H1 (cell line): ENCODE measurements around the gene IQCC. TPM values are rescaled to one million over a fixed set of nuclear protein-coding genes. Genes with fewer than 3 reads are reported as not detected.

Experiments
- CTCF ChIA-PET: fragments of 300-600 bp; sonication (Branson Sonifier 250); formaldehyde crosslinking; loops from one replicate; lab custom pipeline; 2021; ENCODE audit not compliant: partially characterized antibody; lab: Charles Lee
- POLR2A ChIA-PET: fragments of 300-600 bp; sonication (Branson Sonifier 250); formaldehyde crosslinking; loops from one replicate; lab custom pipeline; 2021; ENCODE audit warnings: inconsistent platforms; ENCODE audit not compliant: partially characterized antibody; lab: Charles Lee
- DNase-seq, 2 experiments: peaks; one replicate each; pipeline versions ENCODE4 v3.0.0 to v3.0.0-alpha.2; 2010 to 2022; ENCODE audit warnings: low spot score in 2 of 2, low read depth in 1 of 2, mixed read lengths in 1 of 2
- FAIRE-seq: peaks from 2 replicates; lab custom pipeline; 2011; peaks lifted over from hg19 to GRCh38; lab: Jason Lieb, UNC
- H2AFZ ChIP-seq: 2 replicates; pipeline ENCODE4 v1.8.1; 2012; ENCODE audit warnings: low read length, inconsistent platforms
- H2AK5ac ChIP-seq: 2 replicates; pipeline ENCODE4 v1.6.1; 2013; ENCODE audit warnings: low read depth, low read length
- H2BK120ac ChIP-seq: replicated peaks from 2 replicates; pipeline ENCODE3; 2013; ENCODE audit warnings: low read depth, low read length, inconsistent platforms
- H2BK12ac ChIP-seq: 2 replicates; pipeline ENCODE4 v1.6.1; 2013; ENCODE audit warnings: low read depth, low read length
- H2BK15ac ChIP-seq: 2 replicates; pipeline ENCODE4 v1.6.1; 2013; ENCODE audit warnings: low read length
- H2BK20ac ChIP-seq: 2 replicates; pipeline ENCODE4 v1.6.1; 2013; ENCODE audit warnings: low read length
- H2BK5ac ChIP-seq: 2 replicates; pipeline ENCODE4 v1.6.1; 2013; ENCODE audit warnings: low read depth, low read length
- H3K14ac ChIP-seq: 2 replicates; pipeline ENCODE4 v1.6.1; 2013; ENCODE audit warnings: inconsistent platforms; ENCODE audit not compliant: insufficient read length
- H3K18ac ChIP-seq: 2 replicates; pipeline ENCODE4 v1.6.1; 2013; ENCODE audit warnings: low read length; ENCODE audit errors: extremely low read depth
- H3K23ac ChIP-seq: 2 replicates; pipeline ENCODE4 v1.6.1; 2013; ENCODE audit warnings: inconsistent platforms; ENCODE audit not compliant: insufficient read length
- H3K23me2 ChIP-seq: 2 replicates; pipeline ENCODE4 v1.6.1; 2013; ENCODE audit warnings: low read depth, low read length
- H3K27ac ChIP-seq: 2 replicates; pipeline ENCODE4 v1.6.1; 2011; ENCODE audit warnings: low read depth, low read length, inconsistent platforms
- H3K27me3 ChIP-seq, 4 experiments: replicated peaks in 1 of 4; 1 replicate in 1 of 4; 2 replicates in 3 of 4; pipeline versions ENCODE4 v1.6.1 to v1.8.1; 2011 to 2013; ENCODE audit warnings: low read length in 3 of 4, mild to moderate bottlenecking in 3 of 4, inconsistent platforms in 2 of 4, mixed read lengths in 2 of 4, moderate library complexity in 1 of 4; ENCODE audit not compliant: control insufficient read depth in 3 of 4, insufficient read depth in 3 of 4; ENCODE audit errors: extremely low read depth in 1 of 4
- H3K36me3 ChIP-seq, 4 experiments: 2 replicates each; pipeline versions ENCODE4 v1.6.1 to v1.8.1; 2011 to 2013; ENCODE audit warnings: mild to moderate bottlenecking in 4 of 4, low read length in 3 of 4, moderate library complexity in 2 of 4, control low read depth in 1 of 4, inconsistent platforms in 1 of 4; ENCODE audit not compliant: insufficient read depth in 4 of 4, control insufficient read depth in 2 of 4
- H3K4ac ChIP-seq: replicated peaks from 2 replicates; pipeline ENCODE3; 2013; ENCODE audit warnings: low read length, low read depth, mixed read lengths, inconsistent platforms; ENCODE audit not compliant: insufficient read length
- H3K4me1 ChIP-seq, 4 experiments: replicated peaks in 1 of 4; 1 replicate in 1 of 4; 2 replicates in 3 of 4; pipeline versions ENCODE4 v1.6.1 to v1.8.1; 2011 to 2013; ENCODE audit warnings: low read length in 3 of 4, inconsistent platforms in 2 of 4, mixed read lengths in 1 of 4; ENCODE audit not compliant: insufficient read depth in 4 of 4, control insufficient read depth in 3 of 4
- H3K4me2 ChIP-seq, 2 experiments: 2 replicates each; pipeline versions ENCODE4 v1.6.1 to v1.8.1; 2011 to 2013; ENCODE audit warnings: low read depth in 2 of 2, low read length in 2 of 2, control low read depth in 1 of 2, inconsistent platforms in 1 of 2, mild to moderate bottlenecking in 1 of 2; ENCODE audit not compliant: insufficient read depth in 1 of 2
- H3K4me3 ChIP-seq, 4 experiments: fragments of 200-600, 300-600 bp in 1 of 4; sonication (generic), shearing (Covaris generic), sonication (Bioruptor Twin) in 1 of 4; 2 replicates each; pipeline versions ENCODE4 v1.5.1 to v1.8.1; 2011 to 2016; ENCODE audit warnings: low read length in 4 of 4, low read depth in 3 of 4, control low read depth in 2 of 4, inconsistent platforms in 2 of 4, mild to moderate bottlenecking in 2 of 4, mixed read lengths in 1 of 4, moderate library complexity in 1 of 4; ENCODE audit not compliant: insufficient read depth in 2 of 4; ENCODE audit errors: extremely low read depth in 1 of 4
- H3K56ac ChIP-seq: replicated peaks from 2 replicates; pipeline ENCODE3; 2013; ENCODE audit warnings: low read depth, mild to moderate bottlenecking, mixed read lengths, low read length, inconsistent platforms; ENCODE audit not compliant: insufficient read length
- H3K79me1 ChIP-seq: 2 replicates; pipeline ENCODE4 v1.6.1; 2013; ENCODE audit warnings: low read depth, low read length, control low read depth
- H3K79me2 ChIP-seq, 2 experiments: 2 replicates each; pipeline versions ENCODE4 v1.6.1 to v1.8.1; 2012 to 2013; ENCODE audit warnings: low read length in 2 of 2, mild to moderate bottlenecking in 2 of 2, inconsistent platforms in 1 of 2; ENCODE audit not compliant: insufficient read depth in 2 of 2, control insufficient read depth in 1 of 2
- H3K9ac ChIP-seq, 4 experiments: replicated peaks in 1 of 4; 1 replicate in 1 of 4; 2 replicates in 3 of 4; pipeline versions ENCODE4 v1.6.1 to v1.8.1; 2011 to 2013; ENCODE audit warnings: low read depth in 3 of 4, low read length in 3 of 4, control low read depth in 2 of 4, mild to moderate bottlenecking in 2 of 4, moderate library complexity in 2 of 4, inconsistent platforms in 1 of 4; ENCODE audit errors: extremely low read depth in 1 of 4
- H3K9me3 ChIP-seq, 2 experiments: 2 replicates each; pipeline versions ENCODE4 v1.6.1 to v1.8.1; 2012 to 2013; ENCODE audit warnings: mild to moderate bottlenecking in 2 of 2, moderate library complexity in 2 of 2, control low read depth in 1 of 2, inconsistent platforms in 1 of 2, low read depth in 1 of 2, low read length in 1 of 2, mixed read lengths in 1 of 2; ENCODE audit not compliant: insufficient read depth in 2 of 2
- H4K20me1 ChIP-seq, 2 experiments: replicated peaks in 1 of 2; 2 replicates each; pipeline versions ENCODE3 to v1.8.1; 2011 to 2013; ENCODE audit warnings: inconsistent platforms in 2 of 2, low read length in 2 of 2, mild to moderate bottlenecking in 1 of 2; ENCODE audit not compliant: insufficient read depth in 2 of 2, control insufficient read depth in 1 of 2
- H4K5ac ChIP-seq: 2 replicates; pipeline ENCODE4 v1.6.1; 2013; ENCODE audit warnings: low read length, low read depth, mixed read lengths, inconsistent platforms; ENCODE audit not compliant: insufficient read length
- H4K8ac ChIP-seq: 2 replicates; pipeline ENCODE4 v1.8.0; 2013; ENCODE audit warnings: mild to moderate bottlenecking, moderate library complexity, low read length, inconsistent platforms; ENCODE audit not compliant: insufficient read depth; ENCODE audit errors: extremely low read depth
- H4K91ac ChIP-seq: replicated peaks from 2 replicates; pipeline ENCODE3; 2013; ENCODE audit warnings: low read length, mixed read lengths, inconsistent platforms; ENCODE audit not compliant: insufficient read length
- ATF3 ChIP-seq: IDR thresholded peaks from 2 replicates; pipeline ENCODE4 v1.6.1; 2011; ENCODE audit warnings: low read depth, mild to moderate bottlenecking, low read length; ENCODE audit not compliant: insufficient read depth
- POLR2AphosphoS5 ChIP-seq: IDR thresholded peaks from 2 replicates; pipeline ENCODE4 v1.6.1; 2011; ENCODE audit warnings: low read depth, low read length
- SP4 ChIP-seq: IDR thresholded peaks from 2 replicates; pipeline ENCODE4 v1.6.1; 2012; ENCODE audit warnings: low read length, inconsistent platforms
- TAF7 ChIP-seq: optimal IDR thresholded peaks from 2 replicates; pipeline ENCODE3; 2011; ENCODE audit warnings: low read depth, mild to moderate bottlenecking, inconsistent platforms, low read length, moderate library complexity, borderline replicate concordance
- YY1 ChIP-seq: IDR thresholded peaks from 2 replicates; pipeline ENCODE4 v1.6.1; 2011; ENCODE audit warnings: low read depth, mild to moderate bottlenecking, low read length
- WGBS, 2 experiments: shearing (Covaris generic) in 1 of 2; methylation state at CpG; one replicate each; pipeline versions ENCODE4 v1.1.6 to v1.1.7; 2013 to 2015; ENCODE audit warnings: low lambda C conversion rate in 2 of 2, mixed read lengths in 2 of 2, inconsistent platforms in 1 of 2, low coverage in 1 of 2, missing lambda C conversion rate in 1 of 2; ENCODE audit not compliant: insufficient replicate concordance in 2 of 2, insufficient coverage in 1 of 2, insufficient read length in 1 of 2; ENCODE audit errors: extremely low coverage in 1 of 2, missing lambda C conversion rate in 1 of 2; 5-methylcytosine and 5-hydroxymethylcytosine counted together
- polyA plus RNA-seq, 7 experiments: library from polyadenylated mRNA; depleted of rRNA in 3 of 7; stranded (reverse) in 5 of 7; unstranded in 2 of 7; fragments of >200 nt in 5 of 7; fragments of 200-250 nt in 2 of 7; gene quantifications; 1 replicate in 5 of 7; 2 replicates in 1 of 7; 4 replicates in 1 of 7; pipeline versions ENCODE4 v1.2.1 to v1.2.3, GENCODE V29; 2011 to 2013; ENCODE audit warnings: missing spikeins in 2 of 7, mixed read lengths in 2 of 7
- total RNA-seq: library from RNA; stranded (reverse); fragmentation: NEBNext Ultra II Directional; extraction: Animal tissue kit (Norgen Biotek cat#: 25700); gene quantifications from 2 replicates; pipeline ENCODE4 v1.2.1, GENCODE V29; 2021

IQCC gene
- total and polyA plus RNA-seq, 2 of the 8 experiments (the other 6 are each of a cell fraction or from before 2014, with no cell fraction given) = 2.5 to 4.2 TPM

- H3K9ac ChIP-seq = no peak overlapping the region
- peaks cover 14 to 58% (median 42%) of the 10 kb centered on the region in 4 experiments for H3K36me3 ChIP-seq
- no peak overlapping the region for H2BK20ac ChIP-seq
- H4K91ac ChIP-seq = no peak overlapping the region
- POLR2A ChIA-PET = interaction anchor here (1.6 kb wide), 1 partner anchor 26 kb away, joined by 4 read pairs; no protein-coding TSS in a partner anchor
- FAIRE-seq (no peak), DNase-seq (no peak)
- no peak overlapping the region for H3K56ac ChIP-seq
- no peaks in the 10 kb centered on the region for H4K20me1 ChIP-seq
- no peaks in the 10 kb centered on the region; the same call in 1 of the 2 replicates for H3K79me1 ChIP-seq
- no peak overlapping the region; the same call in 1 of the 2 replicates for H4K8ac ChIP-seq
- no peak overlapping the region for H3K23ac ChIP-seq
- H4K5ac ChIP-seq = no peak overlapping the region
- H3K27me3 ChIP-seq = no peaks in the 10 kb centered on the region
- H2BK120ac ChIP-seq = no peak overlapping the region
- no peak overlapping the region for H2BK12ac ChIP-seq
- H2BK15ac ChIP-seq = no peak overlapping the region
- H2AK5ac ChIP-seq = no peak overlapping the region
- no peak overlapping the region for H3K14ac ChIP-seq
- H3K18ac ChIP-seq = no peak overlapping the region
- H3K4me3 ChIP-seq = no peak overlapping the region
- CTCF ChIA-PET = interaction anchor here (1.3 kb wide), 1 partner anchor 69 kb away, joined by 3 read pairs; no protein-coding TSS in a partner anchor
- no peak overlapping the region for H2BK5ac ChIP-seq
- no peak overlapping the region for H3K27ac ChIP-seq
- H3K23me2 ChIP-seq = no peaks in the 10 kb centered on the region
- no peak overlapping the region for H2AFZ ChIP-seq
- no peaks in the 10 kb centered on the region for H3K9me3 ChIP-seq
- H3K4ac ChIP-seq = no peak overlapping the region
- no peaks in the 10 kb centered on the region for H3K79me2 ChIP-seq
- no peaks in the 10 kb centered on the region for H3K4me1 ChIP-seq
- H3K4me2 ChIP-seq = no peak overlapping the region
- 88% methylated on average over 4 of the region's 4 CpGs; no CpG with 5 or more reads in 1 of the 2 experiments for WGBS, 2 experiments
- no peak for TF ChIP-seq YY1
- TF ChIP-seq TAF7 = no peak
- TF ChIP-seq POLR2AphosphoS5 = no peak
- TF ChIP-seq ATF3 = no peak
- TF ChIP-seq SP4 = no peak
Measured at GRCh38 chr1:32170991-32171390, 34.5 kb upstream of the IQCC start.
